ENCODE results near the gene RINL. TPM values are rescaled to one million over a fixed set of nuclear protein-coding genes. Genes with fewer than 3 reads are reported as not detected.

The RINL gene
- total and polyA plus RNA-seq, 2 of the 4 experiments (the other 2 are of a cell fraction) = 0.72 to 1.9 TPM

GRCh38 chr19:38898788-38899446 lies 20.8 kb upstream of the RINL start:
- Histone ChIP-seq H3K9me3 (ENCODE audit: control insufficient read depth, insufficient read depth, low read length) (no peaks in the 10 kb centered on the region), H3K4ac (ENCODE audit: low read depth, low read length) (peak overlapping the region; percentile 56), H3K4me1 (ENCODE audit: control insufficient read depth, insufficient read depth, low read length) (peaks cover 3% of the 10 kb centered on the region; the same call in 1 of the 2 replicates), H2BK120ac (ENCODE audit: low read depth, low read length) (no peak overlapping the region), H4K91ac (ENCODE audit: insufficient read depth, low read depth, low read length) (peak overlapping the region; percentile 23; the same call in 1 of the 2 replicates), H2AK9ac (replicated peaks; ENCODE audit: low read depth, low read length, poor library complexity) (peak overlapping the region; percentile 94), H4K8ac (ENCODE audit: low read depth in 2 of 2, low read length in 2 of 2) (peak overlapping the region in 1 of 2 experiments; percentile 52; a peak in 2 of 4 replicates), H2BK5ac (ENCODE audit: low read depth, low read length, poor library complexity, severe bottlenecking) (peak overlapping the region; percentile 9), H3K79me1 (ENCODE audit: low read depth in 1 of 2, low read length in 2 of 2) (peaks cover 20 to 40% of the 10 kb centered on the region in 2 experiments), H3K27ac (ENCODE audit: insufficient read depth, low read length) (peak overlapping the region; percentile 9; the same call in 1 of the 2 replicates), H2BK20ac (ENCODE audit: low read depth, low read length) (no peak overlapping the region), H3K23ac (ENCODE audit: low read depth, low read length) (peak overlapping the region; percentile 40), H3K36me3 (ENCODE audit: control insufficient read depth, insufficient read depth, low read length) (no peaks in the 10 kb centered on the region), H3K56ac (ENCODE audit: extremely low read depth, insufficient read depth, low read length) (no peak overlapping the region), H4K5ac (ENCODE audit: low read depth, low read length) (0 out of 2 replicates have a peak overlapping the region, but pooled peaks have one; percentile 0), H2AK5ac (ENCODE audit: low read depth, low read length) (no peak overlapping the region), H2AFZ (replicated peaks; ENCODE audit: low read length, poor library complexity) (peak overlapping the region; percentile 98), H3K9me1 (ENCODE audit: insufficient read depth, low read length) (no peaks in the 10 kb centered on the region; the same call in none of the 2 replicates), H3K14ac (replicated peaks; ENCODE audit: low read depth, low read length) (peak overlapping the region; percentile 81), H3K27me3 (ENCODE audit: control insufficient read depth, insufficient read depth, low read length) (no peaks in the 10 kb centered on the region), H3K4me2 (ENCODE audit: low read depth, low read length) (peak overlapping the region; percentile 99), H3K18ac (ENCODE audit: low read depth, low read length) (no peak overlapping the region), H3K9ac (ENCODE audit: low read depth, low read length) (peak overlapping the region; percentile 61), H3K4me3 (ENCODE audit: insufficient read depth, low read depth, low read length) (peak overlapping the region; percentile 64), H4K20me1 (ENCODE audit: insufficient read depth, low read length) (peaks cover 4% of the 10 kb centered on the region; the same call in 1 of the 2 replicates), H2BK15ac (ENCODE audit: low read depth, low read length) (no peak overlapping the region)
- ATAC-seq (ENCODE audit: low read depth) = no peak
- in situ Hi-C loops (cut with MboI; ENCODE audit: low sequenced_read_pairs) = no loop called here
- no peak for TF ChIP-seq RCOR1 (IDR thresholded peaks at IDR 0.05; ENCODE audit: insufficient replicate concordance, low read length)
- TF ChIP-seq MAFK (IDR thresholded peaks at IDR 0.05; ENCODE audit: low read depth, low read length) = no peak
- no peak for TF ChIP-seq BHLHE40 (IDR thresholded peaks at IDR 0.05; ENCODE audit: low read depth, low read length)
- TF ChIP-seq RFX5 (IDR thresholded peaks at IDR 0.05; ENCODE audit: low read depth, low read length) = no peak
- TF ChIP-seq USF2 (IDR thresholded peaks at IDR 0.05; ENCODE audit: low read depth, low read length) = no peak
- no peak for TF ChIP-seq SMC3 (IDR thresholded peaks at IDR 0.05; ENCODE audit: low read depth, low read length)
- no peak for TF ChIP-seq MXI1 (IDR thresholded peaks at IDR 0.05; ENCODE audit: borderline replicate concordance, low read depth, low read length)
- no peak for TF ChIP-seq NFE2L2 (IDR thresholded peaks at IDR 0.05; ENCODE audit: low read depth, low read length)
- TF ChIP-seq RAD21 (IDR thresholded peaks at IDR 0.05; ENCODE audit: low read length) = no peak
- dilution Hi-C loops (cut with HindIII; ENCODE audit: low sequenced_read_pairs, unreplicated experiment) = no loop called here
- BruUV-seq (replicated peaks) = no TSS peak
- POLR2A ChIA-PET (ENCODE audit: unreplicated experiment) = no interaction called here
- intact Hi-C loops (cut with micrococcal nuclease) = loop anchor here (1.0 kb wide), 1 partner anchor 49 kb away; no protein-coding TSS in a partner anchor
- DNase-seq = peak; percentile 19
- WGBS, 2 experiments (ENCODE audit: extremely low coverage in 2 of 2, insufficient read length in 1 of 2) = 11% methylated on average over 8 of the region's 25 CpGs; no CpG with 5 or more reads in 1 of the 2 experiments
- CTCF ChIA-PET = interaction anchor here (0.6 kb wide), 1 partner anchor 208 kb away, joined by 5 read pairs; no protein-coding TSS in a partner anchor
